Epithelial cell of proximal tubule (primary cell): ENCODE data around the gene RCC2. TPM values are rescaled to one million over a fixed set of nuclear protein-coding genes. Genes with fewer than 3 reads are reported as not detected.
"Not testable (repeated sequence)": the region's sequence is repeated elsewhere in the genome, so short reads cannot be mapped to it uniquely, and the experiment has no call there.

ENCODE experiments used
- DNase-seq: peaks from one replicate; pipeline ENCODE4 v3.0.0-alpha.2; 2011; ENCODE audit warnings: low read depth
- H3K4me3 ChIP-seq: 2 replicates; pipeline ENCODE4 v1.5.1; 2011; ENCODE audit warnings: low read depth, mild to moderate bottlenecking, low read length
- CTCF ChIP-seq: conservative IDR thresholded peaks from 2 replicates; pipeline ENCODE4 v1.5.1; 2012; ENCODE audit warnings: low read depth, mild to moderate bottlenecking, low read length
- total RNA-seq: library from RNA; depleted of rRNA; stranded (reverse); fragments of >200 nt; gene quantifications from 2 replicates; pipeline ENCODE4 v1.2.3, GENCODE V29; 2015

Gene RCC2
- total RNA-seq, 1 donor from 2014 or later: 106 TPM

DNA sequence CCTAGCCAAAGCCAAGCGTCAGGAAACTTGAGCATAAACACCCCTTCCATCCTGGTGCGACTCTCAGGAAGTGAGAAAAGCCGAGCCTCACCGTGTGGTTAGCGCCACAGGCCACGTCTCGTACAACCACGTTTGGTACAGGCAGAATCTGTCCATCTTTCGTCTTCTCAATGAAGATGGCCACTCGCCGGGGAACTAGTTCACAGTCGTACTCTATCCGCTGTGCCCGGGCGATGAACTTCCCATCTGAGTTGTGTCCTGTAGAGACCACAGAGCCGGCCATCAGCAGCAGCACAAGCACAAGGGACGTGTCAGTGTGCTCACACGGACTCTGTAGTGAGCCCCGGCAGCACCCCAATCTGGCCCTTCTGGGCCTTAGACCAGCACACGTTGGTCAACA is 23.1 kb downstream of the RCC2 start:
- DNase-seq: no peak
- TF ChIP-seq CTCF: no peak
- no peak overlapping the region for H3K4me3 ChIP-seq

- no peak for DNase-seq
- H3K4me3 ChIP-seq: no peak overlapping the region
- no peak for TF ChIP-seq CTCF
Observed at GRCh38 chr1:17414022-17414421, 25.5 kb downstream of the RCC2 start.

- no peak for DNase-seq
- H3K4me3 ChIP-seq: no peak overlapping the region
- no peak for TF ChIP-seq CTCF
Observed at GRCh38 chr1:17412093-17412870, 27.2 kb downstream of the RCC2 start.

GRCh38 chr1:17409391-17409811 is 30.1 kb downstream of the RCC2 start:
- H3K4me3 ChIP-seq: no peak overlapping the region
- TF ChIP-seq CTCF: no peak
- DNase-seq: no peak

GRCh38 chr1:17407786-17408514 is 31.5 kb downstream of the RCC2 start:
- H3K4me3 ChIP-seq, DNase-seq: not testable (repeated sequence)

DNA sequence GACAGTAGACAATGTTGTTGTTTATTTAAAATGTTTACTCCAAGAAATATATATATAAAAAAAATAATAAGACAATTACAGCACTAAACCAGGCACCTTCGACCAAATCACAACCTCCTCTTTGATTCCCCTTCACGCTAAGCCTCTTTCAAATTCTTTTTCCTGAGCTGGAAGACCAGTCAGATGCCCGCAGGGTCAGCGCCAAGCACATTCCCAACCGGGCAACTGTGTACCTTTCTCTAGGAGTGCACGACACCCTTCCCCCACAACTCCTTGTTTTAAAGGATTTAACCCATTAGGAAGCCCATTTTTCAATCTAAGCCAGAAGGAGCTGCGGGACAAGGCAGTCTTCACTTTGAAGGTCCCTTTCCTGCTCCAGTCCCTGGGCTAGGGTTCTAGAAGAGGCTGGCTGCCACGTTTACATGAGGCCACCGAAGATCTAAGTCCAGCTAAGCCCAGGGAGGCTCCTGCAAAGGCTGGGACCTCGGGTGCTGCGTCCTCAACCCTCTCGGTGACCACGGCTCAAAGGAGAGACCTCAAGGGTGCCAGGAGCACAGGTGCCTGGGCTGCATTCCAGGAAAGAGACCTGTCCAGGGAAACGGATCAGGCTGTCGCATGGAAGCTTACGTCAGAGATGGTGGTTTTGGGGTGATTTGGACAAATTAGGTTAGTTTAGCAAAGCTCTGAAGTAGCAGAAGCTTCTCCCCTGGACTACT is 32.6 kb downstream of the RCC2 start:
- DNase-seq, H3K4me3 ChIP-seq: not testable (repeated sequence)

DNA sequence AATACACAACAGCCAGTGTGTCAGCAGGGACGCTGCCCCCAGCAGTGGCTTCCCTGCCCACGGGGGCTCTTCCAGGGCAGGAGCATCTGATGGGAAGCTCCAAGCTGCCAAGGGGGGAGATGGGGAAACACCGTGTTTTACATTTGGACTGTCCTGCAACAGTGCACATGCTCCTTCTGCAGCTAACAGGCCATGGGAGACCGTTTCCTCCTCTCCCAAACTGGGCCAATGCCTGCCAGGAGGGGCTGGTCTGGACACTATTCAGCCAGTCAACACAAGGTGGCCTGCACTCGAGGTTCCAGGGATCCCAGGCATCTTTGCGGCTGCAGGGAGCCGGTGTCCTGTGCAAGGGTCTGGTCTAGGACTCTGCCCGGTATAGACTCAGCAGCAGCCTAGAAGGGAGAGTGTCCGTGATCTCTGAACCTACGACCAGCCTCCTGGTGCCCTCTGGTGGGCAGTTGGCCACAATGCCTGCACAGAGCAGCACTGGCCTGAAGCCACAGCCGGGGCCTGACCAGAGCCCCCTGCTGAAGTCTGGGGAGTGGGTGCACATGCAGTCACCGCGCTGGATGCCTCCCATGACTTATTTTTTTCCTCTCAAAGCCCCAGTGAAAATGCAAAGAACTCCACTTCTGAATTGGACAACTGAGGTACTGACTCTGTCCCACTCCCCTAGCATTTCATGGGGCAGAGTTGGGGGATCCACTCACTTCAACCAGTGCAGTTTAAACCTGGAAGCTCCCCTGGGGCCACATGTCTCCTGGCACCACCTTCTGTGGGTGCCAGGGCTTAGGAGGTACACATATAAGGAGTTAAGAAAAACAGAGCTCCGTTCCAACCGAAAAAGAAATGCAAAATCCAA is 33.3 kb downstream of the RCC2 start:
- TF ChIP-seq CTCF: peak; percentile 90

More for the DNA sequence above, 33.3 kb downstream of the RCC2 start:
- H3K4me3 ChIP-seq: no peak overlapping the region
- no peak for DNase-seq
